NCI-H2107 (cell line): ENCODE measurements around the gene IRF7.
"Not testable (repeated sequence)": the region's sequence is repeated elsewhere in the genome, so short reads cannot be mapped to it uniquely, and the experiment has no call there.

Experiments used
- DNase-seq: peaks from one replicate; lab custom pipeline; 2025; lab: John Stamatoyannopoulos, UW

IRF7 gene

DNA sequence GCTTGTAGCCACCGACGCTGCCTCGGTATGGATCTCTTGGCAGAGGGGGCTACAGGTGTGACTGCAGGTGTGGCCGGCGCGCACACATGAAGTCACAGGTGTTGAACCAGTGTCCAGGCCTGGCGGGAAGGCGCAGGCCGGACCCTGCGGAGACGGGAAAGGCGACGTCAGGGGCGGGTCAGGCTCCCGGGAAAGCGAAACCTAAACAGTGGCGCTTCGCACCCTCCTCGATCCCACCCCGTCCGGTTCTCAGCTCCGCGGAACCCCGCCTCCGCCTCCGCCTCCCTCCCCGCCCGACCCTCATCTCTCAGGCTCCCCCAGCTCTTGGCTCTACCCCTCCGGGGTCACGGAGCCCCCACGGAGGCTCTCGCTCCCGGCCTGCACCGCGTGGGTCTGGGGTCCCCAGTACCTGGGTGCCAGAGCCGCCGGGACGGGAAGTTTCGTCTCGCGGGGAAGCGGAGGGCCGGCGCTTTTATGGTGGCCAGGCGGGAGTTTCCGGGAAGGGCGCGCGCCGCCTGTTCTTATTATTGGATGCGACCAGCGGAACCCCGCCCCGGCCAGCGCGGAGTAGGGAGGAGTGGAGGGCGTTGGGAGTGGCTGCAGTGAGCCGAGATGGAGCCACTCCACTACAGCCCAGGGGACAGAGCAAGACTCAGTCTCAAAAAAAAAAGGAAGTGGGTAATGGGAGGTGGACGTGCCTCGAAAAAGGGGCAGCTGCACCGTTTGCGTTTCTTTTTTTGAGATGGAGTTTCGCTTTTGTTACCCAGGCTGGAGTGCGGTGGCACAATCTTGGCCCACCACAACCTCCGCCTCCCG, at the start of gene IRF7:
Gene IRF7, minus strand, starts transcription at position 447 of the 816 bp plus-strand sequence. CDS start 586 bp downstream, outside the sequence.
- peak; percentile 69 for DNase-seq

GRCh38 chr11:665062-665703, 49.4 kb upstream of the IRF7 start:
- DNase-seq, result no peak

DNA sequence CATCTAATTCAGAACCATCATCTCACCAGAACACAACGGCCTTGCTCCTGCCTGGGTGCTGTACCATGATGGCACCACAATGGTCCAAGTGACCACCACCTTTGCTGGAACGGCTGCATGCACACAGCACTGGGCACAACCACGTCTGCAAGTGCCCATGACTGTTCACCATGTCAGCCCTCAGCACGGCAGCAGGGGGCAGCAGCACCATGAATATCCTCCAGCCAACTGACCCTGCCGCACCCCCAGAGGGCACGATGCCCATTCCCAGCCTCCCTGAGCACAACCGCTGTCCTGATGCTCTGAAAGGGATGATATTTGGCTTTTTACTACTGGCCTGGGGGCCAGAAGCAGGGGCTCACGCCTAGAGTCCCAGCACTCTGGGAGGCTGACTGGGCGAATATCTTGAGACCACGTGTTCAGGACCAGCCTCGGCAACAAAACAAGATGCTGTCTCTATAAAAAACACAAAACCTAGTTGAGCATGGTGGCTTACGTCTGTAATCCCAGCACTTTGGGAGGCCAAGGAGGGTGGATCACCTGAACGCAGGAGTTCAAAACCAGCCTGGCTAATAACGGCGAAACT, 47.0 kb upstream of the IRF7 start:
- DNase-seq, result no peak

DNA sequence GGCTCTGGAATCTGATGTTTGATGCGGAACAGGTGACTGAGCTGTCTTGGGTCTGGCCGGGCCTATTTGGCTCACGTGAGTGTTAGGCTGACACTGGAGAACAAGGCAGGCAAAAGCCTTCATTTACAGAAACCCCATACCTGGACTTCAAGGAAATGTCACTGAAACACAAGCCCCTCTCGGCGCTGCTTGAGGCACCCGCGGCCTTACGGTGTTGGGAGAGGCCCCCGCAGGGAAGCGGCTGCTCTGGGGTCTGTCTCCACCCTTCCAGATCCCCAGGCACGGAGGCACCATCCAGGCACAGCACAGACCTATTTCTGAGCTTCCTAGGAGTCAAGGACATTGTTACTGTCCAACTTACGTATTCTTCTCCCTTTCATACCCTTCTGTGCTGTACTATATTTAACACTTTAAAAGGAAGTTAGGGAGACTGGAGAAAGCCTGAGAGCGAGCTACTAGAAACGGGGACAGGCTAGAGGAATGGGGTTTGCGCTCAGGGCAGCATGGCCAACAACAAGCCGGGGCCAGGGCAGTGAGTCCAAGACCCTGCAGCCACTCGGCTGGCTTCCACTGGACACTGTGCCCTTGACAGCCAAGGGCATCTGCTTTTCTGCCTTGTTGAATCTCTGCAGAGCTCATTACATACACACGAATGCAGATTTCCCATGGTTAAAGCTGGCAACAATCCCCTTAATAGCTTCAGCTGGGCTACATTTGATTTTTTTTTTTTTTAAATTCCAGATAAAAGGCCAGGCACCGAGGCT, 45.1 kb upstream of the IRF7 start:
- no peak for DNase-seq

DNA sequence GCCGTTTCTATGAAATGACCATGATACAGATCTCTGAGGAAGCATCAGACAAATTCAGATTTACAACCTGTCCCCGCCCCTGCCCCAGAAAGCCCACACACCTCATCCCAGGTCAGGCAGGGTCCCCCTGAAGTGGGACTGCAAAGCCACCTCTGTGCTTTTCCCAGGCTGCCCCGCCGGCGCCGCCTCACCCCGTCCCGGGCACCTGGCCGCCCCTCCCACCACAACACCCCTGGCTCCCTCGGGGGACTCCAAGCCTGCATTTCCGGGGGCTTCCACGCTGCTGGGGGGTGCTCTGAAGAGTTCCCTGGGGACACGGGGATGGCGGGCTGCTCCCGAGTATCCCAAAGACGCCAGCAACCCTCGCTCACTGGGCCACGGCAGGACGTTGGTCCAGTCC, 44.5 kb upstream of the IRF7 start:
- no peak for DNase-seq

DNA sequence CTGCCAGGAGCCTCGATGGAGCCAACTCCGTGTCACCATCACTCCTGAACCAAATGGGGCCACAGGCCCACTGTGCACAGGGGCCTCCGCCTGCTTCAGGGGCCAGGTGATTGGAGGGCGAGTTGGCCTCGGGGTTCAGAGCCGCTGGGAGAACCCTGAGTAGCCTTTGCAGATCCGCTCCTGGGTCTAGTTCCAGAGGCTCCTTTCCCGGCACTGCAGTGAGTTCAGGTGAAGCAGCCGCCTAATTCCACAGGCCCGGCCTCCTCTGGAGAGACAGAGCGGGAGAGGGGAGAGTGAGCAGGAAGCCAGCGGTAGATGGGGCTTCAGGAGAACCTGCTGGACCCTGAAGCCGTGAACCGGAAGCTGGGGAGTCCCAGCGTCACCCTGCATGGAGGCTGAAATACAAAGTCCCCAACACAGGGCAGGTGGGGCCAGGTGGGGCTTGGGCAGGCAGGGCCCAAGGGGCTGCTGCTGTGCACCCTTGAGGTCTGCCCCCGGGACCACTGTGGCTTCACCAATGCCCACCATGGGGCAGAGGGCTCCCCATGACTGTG, 43.9 kb upstream of the IRF7 start:
- no peak for DNase-seq

- no peak for DNase-seq
Observed at GRCh38 chr11:657691-658126, 42.0 kb upstream of the IRF7 start.

DNA sequence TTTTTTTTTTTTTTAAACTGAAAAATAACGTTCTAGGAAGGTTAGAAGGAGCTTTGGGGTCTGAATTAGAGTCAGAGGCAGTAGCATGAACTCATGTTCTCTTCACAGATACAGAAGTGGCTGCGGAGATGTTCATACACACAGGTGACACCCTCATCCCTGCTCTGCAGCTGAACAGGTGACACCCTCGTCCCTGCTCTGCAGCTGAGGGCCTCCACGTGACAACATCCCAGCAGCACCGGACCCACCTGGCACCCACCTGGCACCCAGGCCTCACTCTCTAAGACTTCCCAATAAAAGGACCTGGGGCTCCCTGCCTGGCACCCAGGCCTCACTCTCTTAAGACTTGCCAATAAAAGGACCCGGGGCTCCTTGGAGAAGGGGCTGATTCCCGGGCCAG, 41.1 kb upstream of the IRF7 start:
- DNase-seq, result no peak

GRCh38 chr11:656426-656825, 40.7 kb upstream of the IRF7 start:
- no peak for DNase-seq

DNA sequence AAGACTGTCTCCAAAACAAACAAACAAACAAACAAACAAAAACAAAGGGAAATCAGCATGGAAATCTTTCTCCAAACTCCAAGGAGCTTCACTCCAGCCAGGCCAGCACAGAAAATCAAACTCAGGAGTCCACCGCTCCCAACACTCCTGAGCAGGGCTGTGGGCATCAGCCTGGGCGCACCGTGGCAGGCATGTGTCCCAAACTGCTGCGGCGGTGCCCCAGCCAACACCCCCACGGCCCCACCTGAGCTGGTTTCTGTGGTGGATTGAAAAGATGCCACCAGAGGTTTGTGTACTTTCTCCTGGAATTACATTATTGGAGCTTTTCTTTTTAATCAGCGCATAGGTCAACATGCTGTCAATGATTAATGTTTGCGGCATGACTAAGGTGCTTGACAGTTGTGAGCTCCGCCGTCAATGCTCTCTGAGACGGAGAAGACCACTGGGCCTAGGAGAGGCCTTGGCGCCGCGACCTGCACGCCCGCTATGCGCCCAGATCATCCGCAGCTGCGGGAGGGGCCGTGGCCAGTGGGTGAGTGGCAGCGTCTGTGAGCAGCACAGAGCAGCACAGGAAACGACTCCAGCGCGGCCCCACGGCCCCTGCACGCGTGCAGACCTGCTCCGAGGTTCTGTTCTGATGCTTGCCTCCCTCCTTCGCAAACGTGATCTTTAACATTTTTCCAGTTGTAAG, 39.4 kb upstream of the IRF7 start:
- DNase-seq, result no peak

- DNase-seq, result not testable (repeated sequence)
Observed at GRCh38 chr11:654444-654843, 38.7 kb upstream of the IRF7 start.

DNA sequence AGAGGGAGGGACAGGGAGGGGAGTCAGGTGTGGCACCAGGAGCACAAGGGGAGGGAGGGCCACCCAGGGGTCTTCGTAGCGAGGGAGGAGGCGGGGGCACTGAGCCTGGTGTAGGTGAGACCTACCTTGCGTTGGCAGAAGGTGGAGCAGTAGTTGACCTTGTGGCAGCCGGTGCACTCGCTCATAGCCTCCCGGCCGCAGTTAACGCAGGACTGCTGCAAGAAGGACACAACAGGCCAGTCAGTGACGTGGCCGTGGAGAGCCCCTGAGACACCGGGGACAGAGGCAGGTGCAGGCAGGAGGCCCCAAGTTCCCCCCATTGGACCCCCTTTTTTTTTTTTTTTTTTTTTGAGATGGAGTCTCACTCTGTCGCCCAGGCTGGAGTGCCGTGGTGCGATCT, 38.1 kb upstream of the IRF7 start:
- no peak for DNase-seq

DNA sequence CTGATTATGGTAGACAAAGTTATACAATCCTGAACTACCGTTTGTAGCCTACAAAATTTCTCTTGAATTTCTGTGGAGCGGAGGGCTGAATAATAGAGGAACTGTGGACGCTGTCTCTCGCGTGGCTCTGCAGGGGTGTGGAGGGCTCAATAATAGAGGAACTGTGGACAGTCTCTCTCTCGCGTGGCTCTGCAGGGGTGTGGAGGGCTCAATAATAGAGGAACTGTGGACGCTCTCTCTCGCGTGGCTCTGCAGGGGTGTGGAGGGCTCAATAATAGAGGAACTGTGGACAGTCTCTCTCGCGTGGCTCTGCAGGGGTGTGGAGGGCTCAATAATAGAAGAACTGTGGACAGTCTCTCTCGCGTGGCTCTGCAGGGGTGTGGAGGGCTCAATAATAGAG, 37.4 kb upstream of the IRF7 start:
- not testable (repeated sequence) for DNase-seq

DNA sequence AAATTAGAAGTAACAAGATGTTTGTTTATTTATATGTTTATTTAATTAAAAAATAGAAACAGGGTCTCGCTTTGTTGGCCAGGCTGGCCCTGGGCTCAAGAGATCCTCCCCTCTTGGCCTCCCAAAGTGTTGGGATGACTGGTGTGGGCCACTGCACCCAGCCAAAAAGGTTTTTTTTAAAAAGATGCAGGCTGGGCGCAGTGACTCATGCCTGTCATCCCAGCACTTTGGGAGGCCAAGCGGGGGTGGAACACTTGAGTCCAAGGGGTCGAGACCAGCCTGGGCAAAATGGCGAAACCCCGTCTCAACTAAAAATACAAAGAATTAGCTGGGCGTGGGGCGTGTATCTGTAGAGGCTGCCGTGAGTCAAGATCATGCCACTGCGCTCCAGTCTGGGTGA, 34.7 kb upstream of the IRF7 start:
- no peak for DNase-seq

- not testable (repeated sequence) for DNase-seq
Observed at GRCh38 chr11:647672-648158, 32.0 kb upstream of the IRF7 start.

DNA sequence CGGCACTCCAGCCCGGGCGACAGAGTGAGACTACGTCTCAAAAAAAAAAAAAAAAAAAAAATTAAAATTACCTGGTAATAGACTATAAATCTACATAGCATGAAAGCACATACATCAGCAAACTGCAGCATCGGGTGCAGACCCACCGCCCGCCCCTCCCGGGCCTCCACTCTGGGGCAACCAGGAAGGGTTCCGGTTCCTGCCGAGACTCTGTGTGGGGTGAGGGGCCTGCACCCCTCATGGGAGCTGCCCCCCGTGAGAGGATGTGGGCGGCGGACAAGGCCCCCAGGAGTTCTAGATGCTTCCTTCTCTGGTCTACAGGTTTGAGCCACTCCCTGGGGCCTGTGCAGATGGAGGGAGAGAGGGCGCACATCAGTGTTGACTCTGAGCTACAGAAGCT, 30.5 kb upstream of the IRF7 start:
- DNase-seq, result no peak

DNA sequence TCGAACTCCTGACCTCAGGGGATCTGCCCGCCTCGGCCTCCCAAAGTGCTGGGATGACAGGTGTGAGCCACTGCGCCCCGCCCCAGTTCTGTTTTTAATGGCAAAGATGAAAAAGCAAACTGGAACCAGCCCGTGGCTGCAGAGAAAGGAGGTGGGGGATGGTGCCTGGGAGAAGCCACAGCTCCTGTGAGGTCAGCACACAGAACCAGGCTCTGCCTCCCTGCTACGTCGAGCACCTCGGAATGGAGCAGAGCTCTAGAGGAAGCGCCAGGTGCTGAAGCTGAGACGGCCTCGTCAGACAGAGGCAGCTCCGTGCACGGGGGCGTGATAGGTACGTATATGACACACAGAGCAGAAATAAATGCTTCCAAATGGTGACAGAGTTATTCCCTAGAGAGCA, 29.8 kb upstream of the IRF7 start:
- DNase-seq, result peak; percentile 80

DNA sequence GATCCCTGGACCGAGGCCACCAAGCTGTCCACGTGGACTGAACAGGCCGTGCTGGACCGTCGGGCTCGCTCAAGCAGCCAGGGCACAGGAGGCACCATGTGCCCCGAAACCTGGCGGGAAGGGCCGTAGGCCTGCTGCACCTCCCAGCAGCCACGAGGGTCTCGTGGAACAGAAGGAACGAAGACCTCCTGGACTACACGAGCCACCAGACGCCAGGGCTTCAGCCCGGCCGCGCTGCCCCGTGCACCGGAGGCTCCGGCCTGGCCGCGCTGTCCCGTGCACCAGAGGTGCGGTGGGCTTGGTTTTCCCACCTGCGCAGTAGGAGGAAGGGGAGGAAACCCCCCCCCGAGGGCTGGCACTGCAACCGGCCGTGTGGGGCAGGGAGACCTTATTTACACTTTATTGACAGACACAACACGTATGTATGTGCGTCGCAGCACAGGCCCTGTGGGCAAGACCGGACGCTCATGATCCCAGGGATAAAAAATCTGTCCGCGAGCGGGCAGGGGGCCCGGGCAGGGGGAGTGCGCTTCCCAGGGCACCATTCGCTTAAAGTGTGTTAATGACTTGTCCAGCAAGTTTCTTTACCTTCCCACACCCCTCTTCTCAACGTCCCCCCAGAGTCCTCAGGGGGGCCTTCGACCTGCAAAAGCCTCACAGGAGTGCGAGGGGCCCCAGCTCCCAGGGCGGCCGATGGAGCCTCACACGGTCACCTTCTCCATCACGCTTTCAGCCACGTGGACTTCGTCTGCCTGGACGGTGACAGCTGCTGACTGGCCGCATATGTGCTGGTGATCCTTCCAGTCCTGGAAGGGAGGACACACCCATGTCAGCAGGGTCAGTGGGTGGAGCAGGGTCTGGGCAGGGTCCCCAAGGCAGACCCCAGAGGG, 28.3 kb upstream of the IRF7 start:
- no peak for DNase-seq

GRCh38 chr11:643366-643765, 27.6 kb upstream of the IRF7 start:
- DNase-seq, result no peak

DNA sequence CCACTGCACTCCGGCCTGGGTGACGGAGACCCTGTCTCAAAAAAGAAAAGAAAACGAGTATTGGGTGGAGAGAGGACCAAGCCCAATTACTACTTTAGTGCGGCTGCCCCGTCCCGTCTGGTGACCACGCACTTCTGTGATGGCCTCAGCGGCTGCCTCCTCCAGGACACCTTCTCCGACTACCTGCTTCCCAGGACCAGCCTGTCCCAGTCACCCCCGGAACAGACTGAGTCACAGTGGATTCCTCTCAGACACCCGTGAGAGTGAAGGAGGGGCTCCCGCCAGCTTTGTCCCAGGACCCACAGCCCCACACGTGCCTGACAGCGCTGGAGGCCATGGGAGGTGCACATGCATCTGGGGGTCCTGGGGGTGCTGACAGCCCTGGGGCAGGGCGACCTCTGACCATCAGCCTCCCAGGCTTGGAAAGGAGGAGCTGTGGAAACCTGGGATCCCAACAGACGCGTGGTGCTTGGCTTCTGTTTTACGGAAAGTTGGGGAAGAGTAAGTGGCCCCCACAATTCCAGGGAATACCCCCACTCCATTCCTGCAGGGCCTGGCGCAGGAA, 26.1 kb upstream of the IRF7 start:
- DNase-seq, result no peak
